C4-2B (cell line): Measurements from ENCODE around the gene COG5.

Experiments used
- CTCF ChIP-seq: fragments of 450-650 bp; conservative IDR thresholded peaks from 2 replicates; pipeline ENCODE4 v1.5.1; 2017; ENCODE audit warnings: mild to moderate bottlenecking
- ZFX ChIP-seq: fragments of 450-650 bp; IDR thresholded peaks from 2 replicates; pipeline ENCODE4 v1.6.1; 2017

- TF ChIP-seq CTCF (no peak), ZFX (no peak)
Observed at GRCh38 chr7:107359520-107360316, 204.0 kb downstream of the COG5 start.
